ENCODE data around the gene STK39. TPM values are rescaled to one million over a fixed set of nuclear protein-coding genes. Genes with fewer than 3 reads are reported as not detected.

The STK39 gene
- polyA plus RNA-seq, 1 donor (not counting 4 experiments of a cell fraction or from before 2014, with no cell fraction given): 20.7 TPM

DNA sequence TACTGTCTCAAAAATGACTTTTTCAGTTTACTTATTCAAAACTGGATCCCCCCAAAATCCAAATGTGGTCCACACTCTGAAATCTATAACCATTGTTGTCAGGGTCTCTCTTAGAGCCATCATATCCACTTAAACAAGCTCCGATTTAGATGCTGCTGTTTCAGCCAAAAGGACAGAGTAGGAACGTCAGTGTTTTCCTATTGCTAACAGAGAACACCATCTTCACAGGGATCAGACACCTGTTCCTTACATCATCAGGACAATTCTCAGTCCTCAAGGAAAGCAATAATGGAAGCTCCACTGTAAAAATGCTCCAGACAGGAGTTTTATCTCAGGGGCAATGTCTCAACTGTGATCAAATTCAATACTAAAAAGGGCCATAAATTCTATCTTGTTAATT lies 155.4 kb downstream of the STK39 start:
- Histone ChIP-seq H3K27me3 (ENCODE audit: control insufficient read depth, extremely low read depth, insufficient read depth, low read length) (no peaks in the 10 kb centered on the region), H2AFZ (ENCODE audit: control insufficient read depth, low read length) (no peak overlapping the region), H3K4me3 (ENCODE audit: control insufficient read depth in 2 of 3, extremely low read depth in 1 of 3, insufficient read depth in 2 of 3, low read depth in 1 of 3, low read length in 3 of 3) (no peak overlapping the region), H4K20me1 (ENCODE audit: control insufficient read depth, extremely low read depth, insufficient read depth, low read length) (no peaks in the 10 kb centered on the region), H3K27ac (ENCODE audit: control insufficient read depth, insufficient read depth, low read length) (no peak overlapping the region), H3K9me1 (ENCODE audit: control insufficient read depth, extremely low read depth, insufficient read depth, low read length) (no peaks in the 10 kb centered on the region), H3K4me2 (ENCODE audit: control insufficient read depth, extremely low read depth, insufficient read depth, low read depth, low read length) (no peak overlapping the region), H3K4me1 (ENCODE audit: control insufficient read depth, extremely low read depth, insufficient read depth, low read length) (no peaks in the 10 kb centered on the region), H3K9me3 (ENCODE audit: control insufficient read depth, low read depth, low read length) (no peaks in the 10 kb centered on the region), H3K36me3 (ENCODE audit: control insufficient read depth in 2 of 2, extremely low read depth in 1 of 2, insufficient read depth in 2 of 2, low read length in 2 of 2) (no peaks in the 10 kb centered on the region), H3K9ac (ENCODE audit: control insufficient read depth, extremely low read depth, insufficient read depth, low read length) (no peak overlapping the region), H3K79me2 (ENCODE audit: control insufficient read depth, insufficient read depth, low read length) (no peaks in the 10 kb centered on the region)
- dilution Hi-C loops (cut with MboI; ENCODE audit: extremely low pct_ligation_motif_present, low sequenced_read_pairs): no loop called here
- TF ChIP-seq, protein P1, sequence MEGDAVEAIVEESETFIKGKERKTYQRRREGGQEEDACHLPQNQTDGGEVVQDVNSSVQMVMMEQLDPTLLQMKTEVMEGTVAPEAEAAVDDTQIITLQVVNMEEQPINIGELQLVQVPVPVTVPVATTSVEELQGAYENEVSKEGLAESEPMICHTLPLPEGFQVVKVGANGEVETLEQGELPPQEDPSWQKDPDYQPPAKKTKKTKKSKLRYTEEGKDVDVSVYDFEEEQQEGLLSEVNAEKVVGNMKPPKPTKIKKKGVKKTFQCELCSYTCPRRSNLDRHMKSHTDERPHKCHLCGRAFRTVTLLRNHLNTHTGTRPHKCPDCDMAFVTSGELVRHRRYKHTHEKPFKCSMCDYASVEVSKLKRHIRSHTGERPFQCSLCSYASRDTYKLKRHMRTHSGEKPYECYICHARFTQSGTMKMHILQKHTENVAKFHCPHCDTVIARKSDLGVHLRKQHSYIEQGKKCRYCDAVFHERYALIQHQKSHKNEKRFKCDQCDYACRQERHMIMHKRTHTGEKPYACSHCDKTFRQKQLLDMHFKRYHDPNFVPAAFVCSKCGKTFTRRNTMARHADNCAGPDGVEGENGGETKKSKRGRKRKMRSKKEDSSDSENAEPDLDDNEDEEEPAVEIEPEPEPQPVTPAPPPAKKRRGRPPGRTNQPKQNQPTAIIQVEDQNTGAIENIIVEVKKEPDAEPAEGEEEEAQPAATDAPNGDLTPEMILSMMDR (optimal IDR thresholded peaks at IDR 0.05 in 1 of 3, IDR thresholded peaks at IDR 0.05 in 1 of 3, conservative IDR thresholded peaks at IDR 0.05 in 1 of 3; ENCODE audit: extremely low read depth in 1 of 3, insufficient read depth in 2 of 3, low read length in 3 of 3): no peak
- TF ChIP-seq EZH2 (IDR thresholded peaks at IDR 0.05; ENCODE audit: low read length): no peak
- DNase-seq (ENCODE audit: low read depth, low spot score): no peak
- FAIRE-seq: no peak

DNA sequence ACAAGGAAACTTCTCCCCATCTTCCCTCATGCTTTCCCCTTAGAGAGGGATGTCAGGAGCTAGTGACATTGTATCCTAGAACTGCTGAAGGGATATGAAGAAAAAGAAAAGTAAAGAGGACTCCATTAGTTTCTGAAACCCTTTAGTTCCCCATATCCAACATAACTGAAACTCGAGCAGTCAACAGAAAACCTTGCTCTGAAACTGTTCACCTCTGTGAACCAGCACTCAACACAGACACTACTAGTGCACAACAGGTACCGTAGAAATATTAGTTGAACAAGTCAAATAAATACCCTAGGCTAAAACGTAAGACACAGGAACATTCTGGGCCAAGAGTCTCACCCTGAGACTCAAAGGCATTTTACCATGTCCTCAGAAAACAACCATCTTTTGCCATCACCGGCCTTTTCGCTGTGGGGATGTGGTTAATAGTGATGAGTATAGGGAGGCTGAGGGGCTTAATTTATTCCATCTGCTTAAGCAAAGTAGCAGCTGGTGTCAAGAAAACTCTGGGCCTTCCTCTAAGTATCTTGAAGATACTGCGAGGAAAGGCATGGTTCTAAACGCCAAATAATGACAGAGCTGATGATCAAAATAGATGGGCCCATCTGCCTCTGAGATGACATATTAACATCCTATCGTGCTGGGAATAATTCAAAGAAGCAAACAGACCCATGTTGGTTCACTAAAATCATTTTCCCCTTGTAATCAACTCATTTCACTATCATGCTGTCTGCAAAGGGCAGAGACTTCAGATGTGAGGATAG lies 156.8 kb downstream of the STK39 start:
- H3K79me2 ChIP-seq (ENCODE audit: control insufficient read depth, insufficient read depth, low read length): no peaks in the 10 kb centered on the region
- no peak for DNase-seq (ENCODE audit: low read depth, low spot score)
- FAIRE-seq: no peak
- H3K9me3 ChIP-seq (ENCODE audit: control insufficient read depth, low read depth, low read length): no peaks in the 10 kb centered on the region
- H3K27me3 ChIP-seq (ENCODE audit: control insufficient read depth, extremely low read depth, insufficient read depth, low read length): no peaks in the 10 kb centered on the region
- no peak overlapping the region for H2AFZ ChIP-seq (ENCODE audit: control insufficient read depth, low read length)
- no peak overlapping the region for H3K4me2 ChIP-seq (ENCODE audit: control insufficient read depth, extremely low read depth, insufficient read depth, low read depth, low read length)
- H3K9me1 ChIP-seq (ENCODE audit: control insufficient read depth, extremely low read depth, insufficient read depth, low read length): no peaks in the 10 kb centered on the region
- TF ChIP-seq EZH2 (IDR thresholded peaks at IDR 0.05; ENCODE audit: low read length): no peak
- TF ChIP-seq, protein P1 (optimal IDR thresholded peaks at IDR 0.05 in 1 of 3, IDR thresholded peaks at IDR 0.05 in 1 of 3, conservative IDR thresholded peaks at IDR 0.05 in 1 of 3; ENCODE audit: extremely low read depth in 1 of 3, insufficient read depth in 2 of 3, low read length in 3 of 3): no peak
- H3K4me3 ChIP-seq (ENCODE audit: control insufficient read depth in 2 of 3, extremely low read depth in 1 of 3, insufficient read depth in 2 of 3, low read depth in 1 of 3, low read length in 3 of 3): no peak overlapping the region
- dilution Hi-C loops (cut with MboI; ENCODE audit: extremely low pct_ligation_motif_present, low sequenced_read_pairs): no loop called here
- H3K9ac ChIP-seq (ENCODE audit: control insufficient read depth, extremely low read depth, insufficient read depth, low read length): no peak overlapping the region
- H3K27ac ChIP-seq (ENCODE audit: control insufficient read depth, insufficient read depth, low read length): no peak overlapping the region
- no peaks in the 10 kb centered on the region for H3K4me1 ChIP-seq (ENCODE audit: control insufficient read depth, extremely low read depth, insufficient read depth, low read length)
- no peaks in the 10 kb centered on the region for H3K36me3 ChIP-seq (ENCODE audit: control insufficient read depth in 2 of 2, extremely low read depth in 1 of 2, insufficient read depth in 2 of 2, low read length in 2 of 2)
- H4K20me1 ChIP-seq (ENCODE audit: control insufficient read depth, extremely low read depth, insufficient read depth, low read length): no peaks in the 10 kb centered on the region
